HepG2 (cell line): ENCODE results near the gene KLRC4. TPM values are rescaled to one million over a fixed set of nuclear protein-coding genes. Genes with fewer than 3 reads are reported as not detected.

Experiments
- BCL6 ChIP-seq: IDR thresholded peaks from 2 replicates; pipeline ENCODE4 v1.6.1; 2016; ENCODE audit warnings: missing genetic modification reagents, missing compliant biosample characterization
- DZIP1 ChIP-seq: sonication (generic); formaldehyde crosslinking; IDR thresholded peaks from 2 replicates; pipeline ENCODE4 v1.5.0; 2020; ENCODE audit warnings: mild to moderate bottlenecking, missing genetic modification reagents
- FOXO1 ChIP-seq: sonication (generic); formaldehyde crosslinking; IDR thresholded peaks from 2 replicates; pipeline ENCODE4 v1.4.0; 2020; ENCODE audit warnings: missing genetic modification reagents
- IKZF4 ChIP-seq: sonication (generic); formaldehyde crosslinking; IDR thresholded peaks from 2 replicates; pipeline ENCODE4 v1.5.1; 2020; ENCODE audit warnings: borderline replicate concordance, mild to moderate bottlenecking, low read depth, missing genetic modification reagents; ENCODE audit errors: not compliant biosample characterization
- JUND ChIP-seq: sonication (generic); formaldehyde crosslinking; IDR thresholded peaks from 2 replicates; pipeline ENCODE4 v1.8.0; 2022; ENCODE audit warnings: mild to moderate bottlenecking, missing genetic modification reagents
- TOE1 ChIP-seq: sonication (generic); formaldehyde crosslinking; IDR thresholded peaks from 2 replicates; pipeline ENCODE4 v1.4.0; 2020; ENCODE audit warnings: mild to moderate bottlenecking, missing genetic modification reagents
- ZBTB33 ChIP-seq: sonication (generic); formaldehyde crosslinking; IDR thresholded peaks from 2 replicates; pipeline ENCODE4 v1.4.0; 2020; ENCODE audit warnings: missing genetic modification reagents
- ZNF264 ChIP-seq: sonication (generic); formaldehyde crosslinking; IDR thresholded peaks from 2 replicates; pipeline ENCODE4 v1.4.0; 2020; ENCODE audit warnings: missing genetic modification reagents
- ZNF367 ChIP-seq: sonication (generic); formaldehyde crosslinking; IDR thresholded peaks from 2 replicates; pipeline ENCODE4 v1.4.0; 2020; ENCODE audit warnings: missing genetic modification reagents, borderline replicate concordance
- ZNF407 ChIP-seq: sonication (generic); formaldehyde crosslinking; IDR thresholded peaks from one replicate; pipeline ENCODE4 v1.5.1; 2020; ENCODE audit warnings: mild to moderate bottlenecking, missing genetic modification reagents; ENCODE audit errors: not compliant biosample characterization
- polyA plus RNA-seq, 8 experiments: library from polyadenylated mRNA; depleted of rRNA in 3 of 8; stranded (reverse) in 7 of 8; unstranded in 1 of 8; fragments of >200 nt; fragmentation: Illumina TruSeq in 4 of 8; extraction: Trizol in 4 of 8; gene quantifications; 2 replicates each; pipeline versions ENCODE4 v1.2.1 to v1.2.3, GENCODE V29; 2011 to 2016; ENCODE audit warnings: low read depth in 4 of 8, missing spikeins in 1 of 8, mixed read lengths in 1 of 8; ENCODE audit not compliant: insufficient read depth in 1 of 8
- total RNA-seq, 5 experiments: library from RNA; depleted of rRNA; stranded (reverse); fragments of >200 nt; fragmentation: Illumina TruSeq; extraction: Trizol; gene quantifications; 2 replicates each; pipeline ENCODE4 v1.2.3, GENCODE V29; 2016; ENCODE audit warnings: low read depth in 1 of 5
- TF ChIP-seq, protein P1 (sequence below): sonication (generic); formaldehyde crosslinking; IDR thresholded peaks from 2 replicates; pipeline ENCODE4 v1.4.0; 2020; ENCODE audit warnings: missing genetic modification reagents; ENCODE audit errors: not compliant biosample characterization
- TF ChIP-seq, protein P2 (sequence below): sonication (generic); formaldehyde crosslinking; IDR thresholded peaks from 2 replicates; pipeline ENCODE4 v1.4.0; 2020; ENCODE audit warnings: mild to moderate bottlenecking, missing genetic modification reagents

KLRC4 gene
- total and polyA plus RNA-seq, 2 of the 13 experiments (the other 11 are each of a cell fraction or from before 2014, with no cell fraction given), result 0.09 TPM; not detected in 1

GRCh38 chr12:10395390-10395998 is 14.1 kb downstream of the KLRC4 start (continued):
- TF ChIP-seq DZIP1 (no peak), FOXO1 (CRISPR knock-in tag) (0 out of 2 replicates have a peak, but pooled peaks have one; percentile 30), ZNF367 (no peak), ZNF264 (CRISPR knock-in tag) (no peak), TOE1 (CRISPR knock-in tag) (no peak), JUND (CRISPR knock-in tag) (no peak), ZBTB33 (no peak), ZNF407 (CRISPR knock-in tag) (no peak), IKZF4 (no peak), BCL6 (CRISPR knock-in tag) (0 out of 2 replicates have a peak, but pooled peaks have one; percentile 38)
- TF ChIP-seq, protein P1, sequence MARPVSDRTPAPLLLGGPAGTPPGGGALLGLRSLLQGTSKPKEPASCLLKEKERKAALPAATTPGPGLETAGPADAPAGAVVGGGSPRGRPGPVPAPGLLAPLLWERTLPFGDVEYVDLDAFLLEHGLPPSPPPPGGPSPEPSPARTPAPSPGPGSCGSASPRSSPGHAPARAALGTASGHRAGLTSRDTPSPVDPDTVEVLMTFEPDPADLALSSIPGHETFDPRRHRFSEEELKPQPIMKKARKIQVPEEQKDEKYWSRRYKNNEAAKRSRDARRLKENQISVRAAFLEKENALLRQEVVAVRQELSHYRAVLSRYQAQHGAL, result no peak
- TF ChIP-seq, protein P2, sequence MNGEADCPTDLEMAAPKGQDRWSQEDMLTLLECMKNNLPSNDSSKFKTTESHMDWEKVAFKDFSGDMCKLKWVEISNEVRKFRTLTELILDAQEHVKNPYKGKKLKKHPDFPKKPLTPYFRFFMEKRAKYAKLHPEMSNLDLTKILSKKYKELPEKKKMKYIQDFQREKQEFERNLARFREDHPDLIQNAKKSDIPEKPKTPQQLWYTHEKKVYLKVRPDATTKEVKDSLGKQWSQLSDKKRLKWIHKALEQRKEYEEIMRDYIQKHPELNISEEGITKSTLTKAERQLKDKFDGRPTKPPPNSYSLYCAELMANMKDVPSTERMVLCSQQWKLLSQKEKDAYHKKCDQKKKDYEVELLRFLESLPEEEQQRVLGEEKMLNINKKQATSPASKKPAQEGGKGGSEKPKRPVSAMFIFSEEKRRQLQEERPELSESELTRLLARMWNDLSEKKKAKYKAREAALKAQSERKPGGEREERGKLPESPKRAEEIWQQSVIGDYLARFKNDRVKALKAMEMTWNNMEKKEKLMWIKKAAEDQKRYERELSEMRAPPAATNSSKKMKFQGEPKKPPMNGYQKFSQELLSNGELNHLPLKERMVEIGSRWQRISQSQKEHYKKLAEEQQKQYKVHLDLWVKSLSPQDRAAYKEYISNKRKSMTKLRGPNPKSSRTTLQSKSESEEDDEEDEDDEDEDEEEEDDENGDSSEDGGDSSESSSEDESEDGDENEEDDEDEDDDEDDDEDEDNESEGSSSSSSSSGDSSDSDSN (CRISPR knock-in tag), result no peak
